Measurements from ENCODE around the gene ABCE1.
A peak's percentile ranks its signal among the peaks of the same experiment; 100 is the strongest.

- TF ChIP-seq, protein P1, sequence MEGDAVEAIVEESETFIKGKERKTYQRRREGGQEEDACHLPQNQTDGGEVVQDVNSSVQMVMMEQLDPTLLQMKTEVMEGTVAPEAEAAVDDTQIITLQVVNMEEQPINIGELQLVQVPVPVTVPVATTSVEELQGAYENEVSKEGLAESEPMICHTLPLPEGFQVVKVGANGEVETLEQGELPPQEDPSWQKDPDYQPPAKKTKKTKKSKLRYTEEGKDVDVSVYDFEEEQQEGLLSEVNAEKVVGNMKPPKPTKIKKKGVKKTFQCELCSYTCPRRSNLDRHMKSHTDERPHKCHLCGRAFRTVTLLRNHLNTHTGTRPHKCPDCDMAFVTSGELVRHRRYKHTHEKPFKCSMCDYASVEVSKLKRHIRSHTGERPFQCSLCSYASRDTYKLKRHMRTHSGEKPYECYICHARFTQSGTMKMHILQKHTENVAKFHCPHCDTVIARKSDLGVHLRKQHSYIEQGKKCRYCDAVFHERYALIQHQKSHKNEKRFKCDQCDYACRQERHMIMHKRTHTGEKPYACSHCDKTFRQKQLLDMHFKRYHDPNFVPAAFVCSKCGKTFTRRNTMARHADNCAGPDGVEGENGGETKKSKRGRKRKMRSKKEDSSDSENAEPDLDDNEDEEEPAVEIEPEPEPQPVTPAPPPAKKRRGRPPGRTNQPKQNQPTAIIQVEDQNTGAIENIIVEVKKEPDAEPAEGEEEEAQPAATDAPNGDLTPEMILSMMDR (IDR thresholded peaks at IDR 0.05): peak; percentile 21 to 42 (median 29)
- no peak for TF ChIP-seq POLR2A (IDR thresholded peaks at IDR 0.05)
These were observed 56.5 kb downstream of the ABCE1 start for GRCh38 chr4:145154573-145154972.
